HG02852 (cell line): ENCODE results near the gene MAGI2.

Experiments used
- ATAC-seq: cut with Tn5 transposase; IDR thresholded peaks from one replicate; pipeline ENCODE4 v1.9.1; 2021; ENCODE audit warnings: mild to moderate bottlenecking, moderate library complexity; ENCODE audit not compliant: unreplicated experiment

The MAGI2 gene

GRCh38 chr7:78684201-78684600 is 769.3 kb downstream of the MAGI2 start:
- no peak for ATAC-seq

- no peak for ATAC-seq
Measured at GRCh38 chr7:78683566-78683965, 769.9 kb downstream of the MAGI2 start.

GRCh38 chr7:78679112-78679876 is 774.2 kb downstream of the MAGI2 start:
- no peak for ATAC-seq

- ATAC-seq: no peak
Measured at GRCh38 chr7:78677391-78677790, 776.1 kb downstream of the MAGI2 start.

GRCh38 chr7:78675511-78675910 is 778.0 kb downstream of the MAGI2 start:
- no peak for ATAC-seq

- no peak for ATAC-seq
Measured at GRCh38 chr7:78673272-78673671, 780.2 kb downstream of the MAGI2 start.

- no peak for ATAC-seq
Measured at GRCh38 chr7:78662939-78663338, 790.5 kb downstream of the MAGI2 start.

- no peak for ATAC-seq
Measured at GRCh38 chr7:78649976-78650375, 803.5 kb downstream of the MAGI2 start.

- ATAC-seq: no peak
Measured at GRCh38 chr7:78649236-78649635, 804.2 kb downstream of the MAGI2 start.

GRCh38 chr7:78642751-78643150 is 810.7 kb downstream of the MAGI2 start:
- ATAC-seq: no peak

- no peak for ATAC-seq
Measured at GRCh38 chr7:78638364-78638763, 815.1 kb downstream of the MAGI2 start.

- no peak for ATAC-seq
Measured at GRCh38 chr7:78636727-78637126, 816.7 kb downstream of the MAGI2 start.

- ATAC-seq: no peak
Measured at GRCh38 chr7:78635026-78635793, 818.3 kb downstream of the MAGI2 start.

- ATAC-seq: no peak
Measured at GRCh38 chr7:78634093-78634492, 819.4 kb downstream of the MAGI2 start.

- no peak for ATAC-seq
Measured at GRCh38 chr7:78620920-78621319, 832.5 kb downstream of the MAGI2 start.

- ATAC-seq: no peak
Measured at GRCh38 chr7:78616539-78616938, 836.9 kb downstream of the MAGI2 start.

GRCh38 chr7:78609281-78609680 is 844.2 kb downstream of the MAGI2 start:
- ATAC-seq: no peak

GRCh38 chr7:78607099-78607498 is 846.4 kb downstream of the MAGI2 start:
- no peak for ATAC-seq

GRCh38 chr7:78605119-78605518 is 848.3 kb downstream of the MAGI2 start:
- ATAC-seq: no peak

- no peak for ATAC-seq
Measured at GRCh38 chr7:78601728-78602127, 851.7 kb downstream of the MAGI2 start.

GRCh38 chr7:78594156-78594555 is 859.3 kb downstream of the MAGI2 start:
- no peak for ATAC-seq

GRCh38 chr7:78588393-78588792 is 865.1 kb downstream of the MAGI2 start:
- no peak for ATAC-seq
